GM12865 (cell line): ENCODE data around the gene PEX14.
A peak's percentile ranks its signal among the peaks of the same experiment; 100 is the strongest.

Experiments used
- DNase-seq: peaks from one replicate; pipeline ENCODE4 v3.0.0; 2010; ENCODE audit warnings: low read depth
- H3K4me3 ChIP-seq: 2 replicates; pipeline ENCODE4 v1.5.1; 2011; ENCODE audit warnings: mild to moderate bottlenecking, low read depth, low read length, control low read depth
- CTCF ChIP-seq: IDR thresholded peaks from 2 replicates; pipeline ENCODE4 v1.5.1; 2011; ENCODE audit warnings: low read length, control low read depth, low read depth, inconsistent platforms; ENCODE audit not compliant: insufficient read depth; ENCODE audit errors: missing control alignments

PEX14 gene

GRCh38 chr1:10594595-10595223 lies 120.0 kb downstream of the PEX14 start:
- peak; percentile 77 for DNase-seq
- no peak for TF ChIP-seq CTCF
- H3K4me3 ChIP-seq, result peak overlapping the region; percentile 44

GRCh38 chr1:10596780-10597179 lies 122.0 kb downstream of the PEX14 start:
- DNase-seq, result no peak
- no peak overlapping the region for H3K4me3 ChIP-seq
- TF ChIP-seq CTCF, result no peak

- TF ChIP-seq CTCF, result no peak
- no peak for DNase-seq
- no peak overlapping the region for H3K4me3 ChIP-seq
These were observed 123.0 kb downstream of the PEX14 start for GRCh38 chr1:10597492-10598388.

GRCh38 chr1:10598389-10598702 lies 123.6 kb downstream of the PEX14 start:
- no peak overlapping the region for H3K4me3 ChIP-seq
- no peak for TF ChIP-seq CTCF
- no peak for DNase-seq

GRCh38 chr1:10599194-10599861 lies 124.6 kb downstream of the PEX14 start:
- DNase-seq, result no peak
- TF ChIP-seq CTCF, result no peak
- no peak overlapping the region for H3K4me3 ChIP-seq

GRCh38 chr1:10601342-10602070 lies 126.8 kb downstream of the PEX14 start:
- no peak overlapping the region for H3K4me3 ChIP-seq
- DNase-seq, result no peak
- no peak for TF ChIP-seq CTCF
